NCI-H510A treated with DMSO at 0.1 percent for 48 hours (cell line): ENCODE data around the gene HTRA3.
"Not testable (repeated sequence)": the region's sequence is repeated elsewhere in the genome, so short reads cannot be mapped to it uniquely, and the experiment has no call there.

Experiments
- DNase-seq: peaks from one replicate; lab custom pipeline; 2025; lab: John Stamatoyannopoulos, UW

The HTRA3 gene

DNA sequence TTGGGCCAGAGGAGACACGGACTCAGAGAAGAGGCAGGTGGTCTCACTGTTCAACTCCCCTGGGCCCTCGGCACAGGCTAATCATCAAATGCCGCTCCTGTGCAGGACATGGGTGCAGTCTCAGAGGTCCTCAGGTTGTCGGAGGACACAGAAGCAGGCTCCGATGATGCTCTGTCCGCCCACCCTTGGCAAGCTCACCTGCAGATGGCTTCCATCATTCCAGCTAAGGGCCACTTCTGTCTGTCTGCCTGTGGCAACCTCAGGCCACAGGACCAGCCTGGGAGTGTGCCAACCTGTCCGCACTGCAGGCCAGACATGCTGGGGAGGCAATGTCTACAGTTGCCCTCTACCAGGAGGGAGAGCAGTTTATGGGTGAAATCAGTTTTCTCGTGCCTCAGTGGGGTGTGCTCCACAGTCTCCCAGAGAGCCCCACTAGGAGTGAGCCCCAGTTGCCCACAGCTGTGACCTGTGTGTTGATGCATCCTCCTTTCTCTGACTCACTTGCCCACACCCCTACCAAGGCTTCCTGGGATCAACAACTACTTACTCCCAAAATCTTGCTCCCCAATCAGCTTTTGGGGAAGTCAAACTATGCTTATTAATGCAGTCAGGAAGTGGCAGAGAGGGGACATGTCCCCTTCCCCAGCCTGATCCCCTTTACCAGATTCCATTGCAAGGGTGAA, 55.9 kb downstream of the HTRA3 start:
- no peak for DNase-seq

DNA sequence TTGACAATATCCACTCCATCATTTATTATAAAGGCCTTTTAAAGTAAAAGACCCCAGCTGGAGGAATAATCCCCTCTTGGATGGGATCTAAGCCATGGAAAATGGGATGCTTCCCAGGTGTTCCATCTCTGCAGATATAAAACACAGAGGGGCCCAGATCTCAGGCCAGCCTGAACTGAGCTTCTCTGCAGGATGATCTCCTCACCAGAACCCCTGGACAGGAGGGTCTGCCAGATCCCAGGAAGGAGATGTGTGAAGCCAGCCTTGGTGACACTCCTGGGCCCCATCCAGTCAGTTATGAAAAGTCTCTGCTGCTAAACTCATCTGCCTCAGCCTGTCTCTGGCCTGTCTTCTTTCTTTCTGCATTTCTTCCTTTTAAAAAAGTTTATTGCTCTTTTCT, 56.7 kb downstream of the HTRA3 start:
- no peak for DNase-seq

DNA sequence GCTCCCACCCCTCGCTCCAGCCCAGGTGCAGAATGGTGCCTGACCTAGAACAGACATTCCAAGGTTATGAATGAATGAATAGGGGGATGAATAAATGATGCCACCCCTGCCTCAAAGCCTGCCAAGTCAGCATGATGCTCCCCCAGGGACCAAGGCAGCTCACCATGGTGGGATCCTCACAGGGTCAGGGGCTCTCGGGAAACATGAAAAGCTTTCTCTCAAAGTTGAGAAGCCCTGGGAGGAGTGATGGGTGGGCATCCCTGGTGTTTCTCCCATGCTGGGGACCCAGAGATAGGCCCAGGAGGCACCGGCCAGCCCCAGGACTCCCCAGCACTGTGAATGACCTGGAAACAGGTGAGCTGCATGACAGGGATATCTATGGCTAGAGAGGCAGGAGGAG, 58.9 kb downstream of the HTRA3 start:
- no peak for DNase-seq

DNA sequence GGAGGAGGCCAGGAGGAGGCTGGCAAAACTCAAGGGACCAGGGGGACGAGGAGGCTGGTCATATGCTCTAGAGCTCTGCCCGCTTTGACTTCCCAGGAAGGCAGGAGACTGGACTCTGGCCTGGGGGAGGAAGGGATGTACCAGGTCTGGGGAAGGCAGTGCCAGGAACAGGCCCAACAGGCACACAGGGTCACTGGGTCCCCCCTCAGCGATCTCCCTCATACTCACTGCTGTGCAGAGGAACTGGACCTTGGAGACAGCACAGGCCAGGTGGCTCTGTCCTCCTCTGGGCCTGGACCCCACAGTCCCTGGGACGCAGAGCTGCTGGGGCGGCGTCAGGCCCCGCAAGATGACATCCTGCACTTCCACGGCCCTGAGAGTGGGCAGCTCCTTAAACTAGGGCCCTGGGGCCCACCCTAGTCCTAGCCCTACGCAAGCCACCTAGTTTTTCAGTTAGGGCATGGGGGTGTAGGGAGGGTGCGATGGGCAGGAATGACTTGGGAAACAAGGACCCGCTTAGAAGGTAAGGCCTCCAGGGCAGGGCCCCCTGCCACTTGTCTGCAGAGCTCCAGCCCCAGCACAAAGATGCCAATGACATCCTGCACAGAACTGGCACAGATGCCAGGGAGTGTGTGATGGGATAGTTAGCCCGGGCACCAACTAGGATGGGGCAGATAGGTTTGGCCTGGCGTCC, 59.5 kb downstream of the HTRA3 start:
- DNase-seq = no peak

DNA sequence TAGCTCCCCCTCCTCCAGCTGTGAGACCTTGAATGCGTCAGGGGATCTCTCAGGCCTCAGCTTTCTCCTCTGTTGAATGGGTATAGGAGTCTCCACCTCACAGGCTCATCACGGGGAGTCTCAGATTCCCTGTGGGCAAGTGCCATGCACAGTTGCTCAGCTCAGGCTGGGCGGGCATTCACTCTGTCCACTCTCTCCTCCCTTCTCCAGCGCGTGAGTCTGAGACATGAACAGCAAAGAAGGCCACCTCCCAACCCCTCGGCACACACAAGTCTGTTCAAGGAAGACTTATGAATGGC, 60.0 kb downstream of the HTRA3 start:
- DNase-seq = no peak

DNA sequence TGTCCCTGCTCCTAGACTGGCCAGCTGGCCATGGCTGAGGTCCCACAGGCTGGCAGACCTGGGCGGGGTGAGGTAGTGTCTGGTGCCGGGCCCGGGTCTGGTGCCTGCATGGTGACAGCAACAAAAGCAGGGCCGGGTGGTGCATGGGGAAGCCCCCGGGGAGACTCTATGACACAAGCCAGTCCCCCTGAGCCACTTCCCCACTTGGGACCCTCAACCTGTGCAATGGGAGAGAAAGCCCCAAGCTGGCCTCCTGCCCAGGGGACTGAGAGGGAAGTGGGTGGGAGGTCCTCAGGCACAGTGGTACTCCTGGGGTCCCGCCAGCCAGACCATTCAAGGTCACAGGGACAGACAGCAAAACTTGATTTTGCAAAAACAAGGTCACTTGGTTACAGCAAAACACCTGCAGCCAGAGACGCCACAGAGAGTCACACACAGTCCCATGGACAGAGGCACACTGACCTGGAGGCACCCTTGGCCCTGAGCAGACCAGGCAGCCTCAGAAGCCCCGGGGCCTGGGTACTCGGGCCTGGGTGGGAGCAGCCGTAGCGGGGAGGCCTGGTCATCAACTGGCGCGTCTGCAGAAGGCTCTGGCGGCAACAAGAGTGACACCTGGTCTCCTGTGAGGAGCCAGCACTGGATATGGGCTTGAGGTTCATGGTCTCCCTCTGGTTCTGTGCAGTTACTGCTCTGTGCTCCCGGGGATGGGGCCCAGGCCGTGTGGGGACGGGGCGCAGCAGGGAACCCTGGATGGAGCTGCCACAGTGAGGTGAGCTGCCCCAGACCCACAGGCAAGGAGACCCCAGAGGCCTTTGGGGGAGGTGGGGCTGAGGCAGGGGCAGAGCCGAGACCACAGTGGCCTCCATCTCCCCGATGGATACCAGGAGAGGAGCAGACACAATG, 60.6 kb downstream of the HTRA3 start:
- no peak for DNase-seq

DNA sequence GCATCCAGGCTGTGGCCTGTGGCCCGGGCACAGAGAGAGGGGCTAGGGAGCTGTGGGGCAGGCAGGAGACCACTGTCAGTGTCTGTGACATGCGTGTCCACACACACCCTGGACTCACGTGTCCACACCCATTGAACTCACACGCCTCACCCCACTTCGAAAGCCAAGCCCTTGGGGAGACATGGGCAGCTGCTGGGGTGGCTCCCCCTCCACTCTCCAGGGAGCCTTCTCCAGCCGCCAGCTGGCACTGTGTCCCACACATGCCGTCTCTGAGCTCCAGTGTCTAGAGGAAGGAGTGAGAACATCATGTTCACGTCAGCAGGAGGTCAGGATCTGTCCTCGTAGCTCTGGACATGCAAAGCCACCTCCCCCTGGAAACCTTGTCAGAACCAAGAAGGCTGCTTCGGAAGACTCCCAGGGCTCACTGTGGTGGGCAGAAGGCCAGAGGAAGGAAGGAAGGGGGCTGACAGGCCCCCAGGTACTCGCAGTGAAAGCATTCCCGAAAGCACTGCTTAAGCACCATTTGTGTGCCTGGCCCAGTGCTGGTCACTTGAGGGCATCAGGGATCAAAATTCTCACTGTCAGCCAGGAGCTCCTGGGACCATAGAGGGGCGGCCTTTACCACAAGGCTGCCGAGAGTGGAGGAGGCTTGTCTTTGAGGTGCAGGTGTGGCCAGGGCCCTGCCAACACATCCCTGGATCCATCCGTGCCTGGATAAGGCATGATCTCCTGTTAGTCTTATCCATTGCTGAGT, 61.4 kb downstream of the HTRA3 start:
- DNase-seq = no peak

DNA sequence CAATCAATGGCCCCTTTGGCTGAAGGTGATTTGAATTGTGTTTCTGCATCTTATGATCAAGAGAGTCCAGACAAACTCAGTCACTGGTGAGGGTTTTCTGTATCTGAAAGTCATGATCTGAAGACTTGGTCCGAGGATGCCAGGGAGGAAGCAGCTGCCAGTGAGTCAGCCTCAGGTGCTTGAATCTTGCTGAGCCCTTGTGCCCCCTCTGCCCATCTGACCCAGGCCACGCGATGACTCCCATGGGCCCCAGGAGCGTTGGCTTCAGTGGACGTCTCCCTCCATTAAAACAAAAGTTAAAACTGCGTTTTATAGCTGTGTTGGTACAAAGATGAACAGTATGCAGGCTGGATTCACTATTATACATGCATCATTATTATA, 62.0 kb downstream of the HTRA3 start:
- no peak for DNase-seq

DNA sequence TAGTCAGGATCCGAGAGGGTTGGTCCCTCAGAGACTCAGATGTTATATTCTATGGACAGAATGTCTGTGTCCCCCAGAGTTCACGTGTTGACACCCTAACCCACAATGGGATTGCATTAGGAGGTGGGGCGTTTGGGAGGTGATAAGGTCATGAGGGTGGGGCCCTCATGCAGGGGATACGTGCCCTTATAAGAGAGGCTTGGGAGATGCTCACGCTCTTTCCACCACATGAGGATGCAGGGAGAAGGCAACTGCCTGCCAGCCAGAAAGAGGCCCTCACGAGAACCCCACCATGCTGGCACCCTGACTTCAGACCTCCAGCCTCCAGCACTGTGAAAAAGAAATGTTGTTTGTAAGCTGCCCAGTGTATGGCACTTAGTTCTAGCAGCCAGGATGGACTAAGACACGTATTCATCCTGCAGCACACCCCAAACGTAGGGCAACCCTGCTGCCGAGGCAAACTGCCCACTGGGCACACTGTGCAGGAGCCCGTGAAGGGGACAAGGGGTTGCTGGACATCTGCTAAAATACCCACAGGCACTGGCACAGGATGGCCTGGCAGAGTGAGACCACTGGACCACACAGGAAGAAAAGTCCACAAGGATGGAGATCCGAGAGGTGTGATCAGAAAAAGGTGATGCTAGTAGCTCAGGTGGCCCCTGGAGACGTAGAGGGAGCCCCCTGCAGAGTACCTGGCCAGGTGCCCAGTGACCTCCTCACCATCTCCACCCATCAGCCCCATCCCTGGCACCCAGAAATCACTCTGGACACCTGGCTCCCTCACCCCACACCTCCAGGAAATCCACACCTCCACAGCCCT, 62.7 kb downstream of the HTRA3 start:
- no peak for DNase-seq

DNA sequence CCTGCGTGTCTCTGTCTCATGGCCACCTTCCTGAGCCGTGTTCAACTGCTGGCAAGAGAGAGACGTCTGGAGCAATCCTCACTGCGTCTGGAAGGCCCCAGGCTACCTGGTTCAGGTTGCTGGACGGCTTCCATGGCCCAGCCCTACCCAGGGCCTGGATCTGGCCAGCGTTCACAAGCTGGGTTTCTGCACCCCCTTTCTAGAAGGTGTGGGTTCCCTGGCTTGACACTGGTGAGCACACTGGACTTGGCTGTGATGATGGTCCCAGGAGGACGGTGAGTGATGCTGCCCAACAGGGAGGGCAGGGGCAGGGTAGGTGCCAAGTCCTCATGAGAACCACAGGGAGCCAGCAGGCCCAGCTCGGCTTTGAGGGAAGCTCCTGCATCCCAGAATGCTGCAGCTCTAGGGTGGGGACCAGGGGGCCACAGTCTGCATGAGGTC, 63.4 kb downstream of the HTRA3 start:
- no peak for DNase-seq

DNA sequence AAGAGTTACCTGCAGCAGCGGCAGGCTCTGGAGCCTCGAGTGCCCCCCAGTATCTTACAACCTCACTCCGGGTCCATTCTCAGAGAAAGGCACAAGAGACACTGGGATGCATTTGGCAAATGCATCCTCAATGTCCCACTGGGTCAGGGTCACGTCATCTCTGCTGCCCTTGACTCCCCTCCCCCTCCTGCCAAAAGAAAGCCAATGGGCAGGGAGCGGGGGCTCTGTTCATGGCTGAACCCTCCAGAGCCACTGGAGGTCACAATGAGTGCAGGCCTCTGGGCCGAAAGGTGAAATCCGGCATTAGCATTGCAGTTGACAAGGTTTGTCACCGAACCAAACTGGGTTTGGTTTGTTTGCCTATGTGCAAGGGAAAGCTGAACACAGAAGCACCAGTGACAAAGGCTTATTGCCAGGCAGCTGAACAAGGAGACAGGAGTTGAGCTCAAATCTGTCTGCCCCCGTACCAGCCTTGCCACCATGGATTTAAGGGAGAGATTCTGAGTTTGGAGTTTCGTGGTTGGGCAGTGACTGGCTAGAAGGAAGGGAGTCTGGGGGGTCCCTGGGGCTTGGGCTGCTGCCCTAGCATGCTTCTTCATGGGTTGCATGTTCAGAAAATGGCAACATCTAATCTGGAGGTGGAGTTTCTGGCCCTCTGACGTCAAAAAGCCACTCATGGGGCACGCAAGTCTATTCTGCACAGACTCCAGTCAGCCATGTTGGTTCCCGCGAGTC, 64.3 kb downstream of the HTRA3 start:
- DNase-seq = no peak

DNA sequence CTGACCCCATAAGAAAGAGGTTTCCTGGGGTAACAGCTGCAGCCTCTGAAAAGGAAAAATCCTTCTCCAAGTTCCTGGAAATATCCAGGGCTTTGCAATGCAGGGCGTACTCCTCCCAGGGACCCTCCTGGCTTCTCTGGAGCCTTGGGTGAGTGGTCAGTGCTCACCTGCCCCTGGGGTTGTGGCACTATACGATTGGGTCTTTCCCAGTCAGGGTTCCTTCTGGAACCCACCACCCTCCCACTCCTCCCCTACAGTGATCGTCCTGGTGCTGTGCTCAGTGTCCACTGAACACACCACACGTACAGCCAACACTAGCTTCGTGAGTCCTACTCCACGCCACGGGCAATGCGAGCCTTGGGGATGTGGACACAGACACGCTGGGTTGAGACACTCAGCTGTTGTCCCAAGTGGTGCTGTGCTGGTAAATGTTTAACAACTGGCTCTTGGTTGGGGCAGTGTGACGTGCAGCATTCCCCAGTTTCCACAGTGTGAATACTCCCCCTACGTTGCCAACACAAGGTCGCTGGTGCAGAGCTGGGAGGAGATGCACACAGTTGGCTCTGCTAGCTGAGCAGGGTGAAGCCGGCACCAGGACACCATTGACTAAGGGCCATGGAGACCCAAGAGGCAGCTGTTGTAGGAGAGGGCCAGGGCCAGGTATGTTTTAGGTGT, 65.4 kb downstream of the HTRA3 start:
- DNase-seq = no peak

DNA sequence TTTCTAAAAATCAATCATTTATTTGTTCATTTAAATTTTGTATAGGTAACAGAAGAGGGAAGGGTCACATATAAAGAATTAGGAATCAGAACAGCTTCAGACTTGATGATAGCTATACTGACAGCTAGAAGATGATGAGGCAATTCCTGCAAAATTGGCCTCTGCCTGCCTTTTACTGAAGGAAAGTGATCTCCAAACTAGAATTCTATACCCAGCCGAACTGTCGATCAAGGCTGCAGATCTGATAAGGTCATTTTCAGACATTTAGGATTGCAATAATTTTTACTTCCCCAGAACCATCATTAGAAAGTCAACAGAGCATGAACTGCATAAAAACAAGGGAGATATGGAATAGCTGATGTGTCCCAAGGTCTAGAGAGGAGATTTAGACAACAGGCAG, 66.3 kb downstream of the HTRA3 start:
- DNase-seq = no peak

DNA sequence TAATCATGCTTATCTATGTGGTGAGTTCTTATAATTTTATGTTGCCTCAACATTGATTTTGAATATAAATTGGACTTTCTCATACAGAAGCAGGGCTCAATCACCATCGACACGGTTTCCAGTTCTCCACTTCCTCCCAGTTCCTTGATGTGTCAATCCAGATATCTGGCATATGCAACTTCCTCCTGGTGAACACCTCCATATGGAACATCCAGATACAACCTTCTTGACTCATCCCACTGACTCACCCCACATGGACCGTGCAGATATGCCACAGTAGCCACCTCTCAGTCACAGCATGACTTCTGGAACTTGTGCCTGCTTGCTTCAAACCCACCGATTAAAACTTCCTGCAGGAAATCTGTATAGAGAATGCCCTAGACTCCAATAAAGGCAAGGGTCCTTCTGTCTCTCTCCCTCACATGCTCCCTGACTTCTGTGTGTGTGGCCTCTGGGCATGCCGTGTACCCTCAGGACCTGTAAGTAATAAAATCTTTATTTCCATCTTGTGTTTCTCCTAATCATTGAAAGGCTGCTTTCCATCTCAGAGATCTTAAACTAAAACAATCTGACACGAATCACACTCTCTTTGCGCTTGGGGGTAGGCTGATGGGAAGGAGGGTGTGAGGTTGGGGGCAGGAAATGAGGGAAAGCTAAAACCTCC, 67.0 kb downstream of the HTRA3 start:
- no peak for DNase-seq

DNA sequence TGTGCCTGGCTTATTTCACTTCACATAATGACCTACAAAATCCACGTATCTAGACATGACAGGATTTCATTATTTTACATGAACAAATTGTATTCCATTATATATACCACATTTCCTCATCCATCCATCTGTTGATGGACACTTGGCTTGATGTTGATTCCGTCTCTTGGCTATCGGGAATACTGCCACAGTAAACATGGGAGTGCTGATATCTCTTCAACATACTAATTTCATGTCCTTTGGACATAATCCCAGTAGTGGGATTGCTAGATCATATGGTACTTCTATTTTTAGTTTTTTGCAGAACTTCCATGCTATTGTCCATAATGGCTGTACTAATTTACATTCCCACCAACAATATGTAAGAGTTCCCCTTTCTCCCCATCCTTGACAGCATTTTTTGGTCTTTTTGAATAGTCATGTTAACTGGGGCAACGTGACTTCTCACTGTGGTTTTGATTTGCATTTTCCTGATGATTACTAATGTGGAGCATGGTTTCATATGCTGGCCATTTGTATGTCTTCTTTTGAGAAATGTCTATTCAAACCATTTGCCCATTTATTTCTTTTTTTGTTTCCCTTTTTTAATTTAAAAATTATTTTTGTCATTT, 68.9 kb downstream of the HTRA3 start:
- DNase-seq = no peak

DNA sequence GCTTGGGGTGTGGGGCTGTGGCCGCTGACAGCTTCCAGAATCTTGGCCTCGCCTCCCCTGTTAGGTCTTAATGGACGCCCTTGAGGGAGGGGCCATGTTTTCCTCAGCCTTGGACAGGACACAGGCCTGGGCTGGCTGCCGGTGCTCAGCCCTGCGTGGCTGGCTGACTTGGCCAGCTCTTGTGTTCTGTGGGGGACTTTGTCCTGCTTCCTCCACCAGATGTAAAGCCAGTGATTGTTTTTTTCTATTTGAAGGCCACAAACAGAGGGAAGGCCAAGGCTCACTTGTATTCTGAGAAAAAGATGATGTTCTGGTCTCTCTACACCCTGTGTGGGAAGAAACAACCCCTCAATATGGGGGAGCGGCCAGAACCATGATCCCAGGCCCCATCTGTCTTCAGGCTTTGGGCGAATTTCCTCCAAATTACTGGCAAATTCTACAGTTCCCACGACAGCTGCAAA, 71.3 kb downstream of the HTRA3 start:
- DNase-seq = no peak

DNA sequence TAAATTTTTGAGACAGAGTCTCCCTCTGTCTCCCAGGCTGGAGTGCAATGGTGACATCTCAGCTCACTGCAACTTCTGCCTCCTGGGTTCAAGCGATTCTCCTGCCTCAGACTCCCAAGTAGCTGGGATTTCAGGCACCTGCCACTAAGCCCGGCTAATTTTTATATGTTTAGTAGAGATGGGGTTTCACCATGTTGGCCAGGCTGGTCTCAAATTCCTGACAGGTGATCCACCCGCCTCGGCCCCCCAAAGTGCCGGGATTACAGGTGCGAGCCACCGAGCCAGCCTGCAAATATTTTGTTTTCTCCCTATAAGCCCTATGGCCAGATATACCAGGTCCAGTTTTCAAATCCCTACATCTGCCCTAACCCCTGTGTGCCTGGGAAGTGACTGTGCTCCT, 71.7 kb downstream of the HTRA3 start:
- DNase-seq = not testable (repeated sequence)

DNA sequence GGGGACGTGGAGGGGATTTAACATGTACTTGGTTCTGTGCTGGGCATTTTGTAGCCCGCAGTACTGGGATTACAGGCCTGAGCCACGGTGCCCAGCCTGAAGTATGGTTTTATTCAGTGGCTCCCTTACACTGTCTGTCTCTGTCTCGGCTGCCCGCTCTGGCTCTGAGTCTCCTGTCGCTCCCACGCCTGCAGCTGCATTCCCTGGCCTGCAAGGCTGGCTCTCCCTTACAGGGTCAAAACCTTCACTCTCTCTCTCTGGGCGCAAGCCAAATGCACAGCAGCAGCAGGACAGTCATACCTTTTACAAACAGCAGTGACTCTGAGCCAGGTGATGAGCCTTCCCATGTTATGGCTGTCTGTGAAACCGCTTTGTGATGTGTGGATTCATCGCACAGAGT, 72.1 kb downstream of the HTRA3 start:
- DNase-seq = no peak

DNA sequence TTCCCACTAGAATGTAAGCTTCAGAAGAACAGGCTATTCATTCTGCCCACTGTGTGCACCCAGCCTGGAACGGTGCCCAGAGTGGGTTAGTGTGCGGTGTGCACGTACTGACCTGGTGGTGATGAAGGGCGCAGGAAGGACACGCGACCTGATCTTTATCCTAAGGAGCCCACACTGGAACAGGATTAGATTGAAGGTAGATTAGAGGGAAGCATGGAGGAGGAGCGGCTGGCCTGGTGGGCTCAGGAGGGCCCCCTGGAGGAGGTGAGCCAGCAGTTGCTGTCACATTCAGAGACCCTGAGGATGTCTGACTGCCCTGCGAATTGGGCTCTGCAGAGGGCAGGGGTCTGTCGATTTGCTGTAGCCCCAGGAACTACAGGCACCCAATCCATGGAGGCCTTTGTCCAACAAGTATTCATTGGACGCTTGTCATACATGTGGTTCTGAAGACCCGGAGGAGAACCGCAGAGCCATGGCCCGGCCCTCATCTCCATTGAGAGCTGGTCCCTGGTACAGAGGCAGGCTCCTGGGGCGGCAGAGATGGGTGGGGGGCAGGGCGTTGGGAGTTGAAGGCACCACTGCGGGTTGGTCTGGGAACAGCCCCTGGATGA, 73.2 kb downstream of the HTRA3 start:
- DNase-seq = no peak
